ENCODE results near the gene RARG.

RARG gene

GRCh38 chr12:53223389-53224060 is 8.5 kb downstream of the RARG start:
- TF ChIP-seq CTCF (IDR thresholded peaks at IDR 0.05; ENCODE audit: low read depth, low read length, missing control alignments), result no peak
- no peak for DNase-seq (ENCODE audit: low read depth)
- H3K4me3 ChIP-seq (ENCODE audit: low read depth, low read length), result no peak overlapping the region

GRCh38 chr12:53222806-53223261 is 9.2 kb downstream of the RARG start:
- no peak for DNase-seq (ENCODE audit: low read depth)
- no peak overlapping the region for H3K4me3 ChIP-seq (ENCODE audit: low read depth, low read length)
- no peak for TF ChIP-seq CTCF (IDR thresholded peaks at IDR 0.05; ENCODE audit: low read depth, low read length, missing control alignments)

GRCh38 chr12:53222170-53222721 is 9.8 kb downstream of the RARG start:
- DNase-seq (ENCODE audit: low read depth), result no peak
- H3K4me3 ChIP-seq (ENCODE audit: low read depth, low read length), result peak overlapping the region; percentile 62
- TF ChIP-seq CTCF (IDR thresholded peaks at IDR 0.05; ENCODE audit: low read depth, low read length, missing control alignments), result no peak

- peak; percentile 27 for TF ChIP-seq CTCF (IDR thresholded peaks at IDR 0.05; ENCODE audit: low read depth, low read length, missing control alignments)
- DNase-seq (ENCODE audit: low read depth), result no peak
- peak overlapping the region; percentile 62 for H3K4me3 ChIP-seq (ENCODE audit: low read depth, low read length)
These were observed 10.6 kb downstream of the RARG start for GRCh38 chr12:53221203-53222080.

- DNase-seq (ENCODE audit: low read depth), result no peak
- no peak for TF ChIP-seq CTCF (IDR thresholded peaks at IDR 0.05; ENCODE audit: low read depth, low read length, missing control alignments)
- H3K4me3 ChIP-seq (ENCODE audit: low read depth, low read length), result peak overlapping the region; percentile 62
These were observed 11.3 kb downstream of the RARG start for GRCh38 chr12:53220694-53221202.

GRCh38 chr12:53219956-53220693 is 11.9 kb downstream of the RARG start:
- no peak for TF ChIP-seq CTCF (IDR thresholded peaks at IDR 0.05; ENCODE audit: low read depth, low read length, missing control alignments)
- peak; percentile 71 for DNase-seq (ENCODE audit: low read depth)
- peak overlapping the region; percentile 62 for H3K4me3 ChIP-seq (ENCODE audit: low read depth, low read length)
